NCI-H1417 treated with DMSO at 0.1 percent for 48 hours (cell line): ENCODE data around the gene CTNND2.

Experiments
- DNase-seq: peaks from one replicate; lab custom pipeline; 2025; lab: John Stamatoyannopoulos, UW

CTNND2 gene

DNA sequence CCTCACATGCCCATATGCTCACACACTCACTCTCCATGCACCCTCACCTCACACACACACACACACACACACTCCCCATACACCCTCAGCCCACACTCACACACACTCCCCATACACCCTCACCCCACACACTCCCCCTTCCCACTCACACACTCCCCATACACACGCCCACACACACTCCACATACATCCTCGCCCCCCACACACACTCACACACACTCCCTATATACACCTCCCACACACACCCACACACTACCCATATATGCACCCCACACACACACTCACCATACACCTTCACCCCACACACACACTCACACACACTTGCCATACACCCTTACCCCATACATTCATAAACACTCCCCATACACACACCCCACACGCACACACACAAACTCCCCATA, 592.5 kb downstream of the CTNND2 start:
- DNase-seq = no peak

DNA sequence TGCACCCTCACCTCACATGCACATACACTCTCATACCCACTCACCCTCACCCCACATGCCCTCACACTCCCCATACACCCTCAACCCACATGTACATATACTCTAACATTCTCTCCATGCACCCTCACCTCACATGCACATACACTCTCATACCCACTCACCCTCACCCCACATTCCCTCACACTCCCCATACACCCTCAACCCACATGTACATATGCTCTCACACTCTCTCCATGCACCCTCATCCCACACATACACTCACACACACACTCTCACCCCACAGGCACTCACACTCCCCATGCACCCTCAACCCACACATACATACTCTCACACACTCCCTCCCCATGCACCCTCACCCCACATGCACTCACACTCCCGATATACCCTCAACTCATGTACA, 593.0 kb downstream of the CTNND2 start:
- DNase-seq = no peak

DNA sequence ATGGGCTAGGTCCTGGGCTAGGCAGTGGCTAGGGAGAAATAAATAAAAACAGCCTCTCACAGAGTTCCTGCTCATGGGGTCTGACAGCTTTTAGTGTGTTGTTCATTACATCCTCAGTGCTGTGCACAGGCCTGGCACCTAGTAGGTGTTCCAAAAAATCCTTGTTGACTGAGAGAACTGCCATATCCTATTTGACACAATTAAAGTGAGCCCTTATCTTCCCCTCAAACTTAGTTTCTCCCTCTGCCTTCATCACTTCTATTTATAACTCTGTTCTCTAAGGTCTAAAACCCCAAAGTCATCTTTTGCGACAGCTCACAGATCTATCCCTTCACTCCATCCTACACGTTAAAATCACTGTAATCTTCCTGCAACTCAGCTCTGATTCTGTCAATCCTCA, 594.1 kb downstream of the CTNND2 start:
- no peak for DNase-seq

DNA sequence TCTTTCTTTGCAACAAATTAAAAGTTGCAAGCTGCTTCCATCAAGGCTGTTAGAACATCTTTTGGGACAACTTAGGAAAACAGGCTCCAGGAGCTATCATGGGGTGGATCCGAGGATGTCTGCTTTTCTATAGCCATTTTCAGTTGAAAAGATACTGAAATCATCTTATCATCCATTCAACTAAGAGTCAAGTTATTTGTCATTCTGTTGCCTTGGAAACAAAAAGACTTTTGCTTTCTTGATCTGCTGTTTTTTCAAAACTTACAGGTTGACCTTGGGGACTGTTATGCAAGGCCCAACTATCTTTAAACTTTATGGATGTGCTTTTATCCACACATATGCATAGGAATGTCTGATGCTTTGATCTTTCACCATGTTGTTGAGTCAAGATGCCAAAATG, 597.9 kb downstream of the CTNND2 start:
- no peak for DNase-seq

DNA sequence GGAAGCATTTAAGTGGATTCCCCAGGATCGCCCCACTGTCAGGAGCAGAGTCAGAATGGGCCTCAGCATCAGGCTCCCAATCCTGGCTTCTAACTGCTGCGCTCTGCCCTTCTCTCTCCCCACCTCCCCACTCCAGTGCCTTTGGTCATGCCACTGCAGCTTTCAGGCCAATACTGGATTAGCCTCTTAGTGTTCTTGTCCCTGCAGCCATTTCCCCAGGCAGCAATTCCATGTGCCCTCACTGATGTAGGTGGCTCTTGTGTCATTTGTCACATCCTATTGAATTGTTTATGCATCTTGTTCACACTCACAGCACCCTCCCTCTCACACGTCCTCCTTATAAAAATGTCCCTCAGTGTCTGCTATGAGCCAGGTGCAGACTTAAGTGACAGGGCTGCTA, 599.0 kb downstream of the CTNND2 start:
- no peak for DNase-seq

DNA sequence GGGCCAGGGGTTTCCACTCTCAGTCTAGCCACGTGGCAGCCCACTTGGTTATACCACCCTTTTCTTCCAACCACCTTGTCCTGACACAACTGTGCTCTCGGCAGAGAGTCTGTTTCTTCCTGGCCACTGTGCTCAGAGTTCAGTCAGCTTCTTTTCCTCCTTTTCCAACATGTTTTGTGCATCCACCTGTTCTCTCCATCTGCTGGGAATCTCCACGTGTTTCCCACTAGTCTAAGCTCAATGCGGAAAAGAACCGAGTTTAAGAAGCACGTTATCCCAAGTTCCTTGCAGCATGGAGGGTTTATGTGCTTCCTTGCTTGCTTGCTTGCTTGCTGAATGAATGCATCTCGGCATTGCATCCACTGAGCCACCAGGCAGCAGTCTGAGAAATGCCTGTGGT, 599.6 kb downstream of the CTNND2 start:
- no peak for DNase-seq

DNA sequence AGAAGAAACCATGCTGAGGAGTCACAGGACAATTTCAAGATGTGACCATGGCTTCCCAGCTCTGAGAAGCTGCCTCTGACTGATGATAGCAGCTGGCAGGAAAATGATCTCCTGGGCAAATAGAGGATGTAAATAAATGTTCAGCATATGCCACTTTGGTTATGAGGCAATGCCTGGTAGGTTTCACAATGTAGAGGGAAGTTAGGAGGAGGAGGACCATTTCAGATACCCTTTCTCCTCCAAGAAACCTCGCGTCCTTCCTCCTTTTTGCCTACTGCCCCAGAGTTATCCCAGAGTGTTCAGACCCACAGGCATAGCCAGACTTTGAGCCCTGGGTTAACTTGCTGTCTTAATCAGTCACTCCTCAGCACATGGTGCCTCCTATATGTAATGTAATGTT, 601.6 kb downstream of the CTNND2 start:
- no peak for DNase-seq

DNA sequence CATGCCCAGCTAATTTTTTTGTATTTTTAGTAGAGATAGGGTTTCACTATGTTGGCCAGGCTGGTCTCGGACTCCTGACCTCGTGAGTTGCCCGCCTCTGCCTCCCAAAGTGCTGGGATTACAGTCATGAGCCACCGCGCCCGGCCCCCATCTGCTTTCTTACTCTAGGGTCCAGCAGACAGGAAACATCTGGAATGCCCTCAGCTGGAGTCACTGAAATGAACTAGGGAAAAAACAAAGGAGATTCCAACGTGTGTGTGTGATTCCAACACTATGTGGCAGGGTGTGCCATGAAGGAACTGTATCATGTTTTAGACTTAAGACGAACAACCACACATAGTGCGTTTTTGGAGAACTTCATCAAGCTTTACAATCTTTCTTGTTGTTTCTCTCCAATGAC, 603.1 kb downstream of the CTNND2 start:
- DNase-seq = no peak

DNA sequence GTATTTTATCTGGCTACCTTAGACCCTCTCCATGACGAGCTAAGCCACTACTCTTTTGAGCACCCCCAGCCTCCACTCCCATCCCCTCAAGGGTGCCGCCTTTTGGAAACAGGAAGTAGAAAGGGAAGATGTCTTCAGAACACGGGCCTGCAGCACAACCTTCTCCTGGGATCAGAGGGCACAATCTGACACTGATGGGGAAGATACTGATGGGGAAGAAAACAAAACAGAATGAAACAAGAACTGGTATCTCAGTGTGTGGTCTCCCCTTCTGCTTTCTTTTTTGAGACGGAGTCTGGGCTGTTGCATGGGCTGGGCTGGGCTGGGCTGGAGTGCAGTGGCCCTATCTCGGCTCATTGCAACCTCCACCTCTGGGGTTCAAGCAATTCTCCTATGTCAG, 603.5 kb downstream of the CTNND2 start:
- DNase-seq = no peak

DNA sequence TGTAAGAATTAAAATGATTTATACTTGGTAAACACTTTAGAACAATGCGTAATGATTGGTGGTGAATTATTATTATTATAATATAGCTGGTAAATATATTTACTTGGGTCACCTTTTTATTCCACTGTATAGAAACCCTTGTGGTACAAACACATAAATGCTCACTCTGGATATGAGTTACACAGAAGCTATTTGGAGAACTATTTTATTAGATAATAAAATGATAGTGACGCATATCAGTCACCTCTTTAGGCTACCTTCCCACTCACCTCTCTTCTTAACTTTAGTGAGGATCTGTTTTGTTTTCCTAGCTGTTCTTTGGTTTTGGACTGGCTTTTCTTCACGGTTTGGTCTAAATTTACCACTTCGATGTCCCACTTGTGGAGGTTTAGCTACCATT, 605.4 kb downstream of the CTNND2 start:
- DNase-seq = no peak

DNA sequence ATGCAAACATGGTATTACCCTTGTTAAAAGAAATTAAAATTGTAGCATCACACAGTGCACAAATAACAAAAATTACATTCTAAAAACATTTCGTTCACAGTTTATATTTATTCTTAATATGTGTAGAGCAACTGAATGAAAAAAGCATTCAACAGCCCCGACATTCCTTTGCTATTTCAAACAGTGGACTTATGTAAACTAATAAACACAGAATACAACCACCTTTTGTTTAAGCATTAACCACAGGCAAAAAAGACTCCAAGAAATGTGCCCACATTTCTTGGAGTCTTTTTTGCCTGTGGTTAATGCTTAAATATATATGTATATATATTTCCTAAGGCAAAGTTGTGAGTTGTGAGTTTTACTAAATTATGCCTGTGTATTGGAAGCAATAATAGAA, 610.7 kb downstream of the CTNND2 start:
- DNase-seq = no peak

DNA sequence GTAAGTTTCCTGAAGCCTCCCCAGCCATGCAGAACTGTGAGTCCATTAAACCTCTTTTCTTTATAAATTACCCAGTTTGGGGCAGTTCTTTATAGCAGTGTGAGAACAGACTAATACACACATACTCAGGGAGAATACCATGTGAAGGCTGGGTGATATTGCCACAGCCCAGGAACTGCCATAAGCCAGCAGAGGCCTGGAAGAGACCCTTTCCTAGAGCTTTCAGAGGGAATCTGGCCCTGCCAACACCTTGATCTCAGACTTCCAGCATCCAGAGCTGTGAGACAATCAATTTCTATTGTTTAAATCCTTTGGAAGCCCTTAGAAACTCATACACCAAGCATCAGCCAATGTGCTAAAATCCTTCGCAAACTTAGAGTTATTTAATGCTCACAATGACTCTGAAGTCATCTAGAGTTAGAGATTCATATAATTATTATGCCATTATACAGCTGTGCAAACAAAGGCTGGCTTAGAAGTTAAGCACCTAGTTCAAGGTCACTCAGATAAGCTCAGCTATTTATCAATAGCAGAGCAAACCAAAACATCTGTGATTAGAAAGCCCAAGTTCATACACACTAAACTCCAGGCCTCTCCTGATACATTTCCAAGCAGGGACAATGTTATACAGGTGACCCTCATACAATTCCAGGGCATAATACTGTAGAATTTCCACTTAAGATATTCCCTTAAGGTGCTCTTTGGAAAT, 611.4 kb downstream of the CTNND2 start:
- no peak for DNase-seq

DNA sequence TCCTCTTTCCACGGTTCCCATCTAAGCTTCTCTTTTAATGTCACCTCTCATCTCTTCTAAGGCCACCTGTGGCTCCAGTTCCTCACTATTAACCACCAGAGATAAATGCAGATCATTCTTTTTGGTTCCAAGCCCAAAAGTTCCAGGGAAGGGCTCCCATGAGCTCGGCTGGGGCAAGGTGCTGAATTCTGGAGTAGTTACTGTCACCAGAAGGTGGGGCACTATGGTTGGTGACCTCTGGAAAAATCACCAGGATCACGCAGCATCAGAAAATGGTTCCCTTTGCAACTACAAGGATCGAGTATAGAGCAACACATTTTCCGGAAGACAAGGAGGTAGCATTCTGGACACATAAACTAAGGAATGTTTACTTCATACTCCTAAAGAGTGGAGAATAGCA, 614.5 kb downstream of the CTNND2 start:
- DNase-seq = no peak

DNA sequence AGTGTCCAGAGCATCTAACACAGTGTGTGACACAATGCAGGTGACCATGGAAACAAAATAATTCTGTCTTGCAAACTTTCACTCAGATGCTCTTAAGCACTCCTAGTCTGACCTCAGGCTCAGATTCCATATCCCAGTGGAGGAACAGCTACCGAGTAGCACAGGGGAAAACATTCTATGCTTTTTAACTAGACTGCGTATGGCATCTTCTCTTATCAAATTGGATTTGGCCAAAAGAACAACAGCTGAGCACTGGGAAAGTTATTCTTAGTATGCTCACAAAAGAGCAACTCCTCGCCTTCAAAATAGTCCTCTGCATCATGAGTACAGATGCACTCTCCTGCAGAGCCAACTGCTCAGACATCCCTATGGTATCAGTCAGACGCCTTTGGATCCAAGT, 615.0 kb downstream of the CTNND2 start:
- DNase-seq = no peak

DNA sequence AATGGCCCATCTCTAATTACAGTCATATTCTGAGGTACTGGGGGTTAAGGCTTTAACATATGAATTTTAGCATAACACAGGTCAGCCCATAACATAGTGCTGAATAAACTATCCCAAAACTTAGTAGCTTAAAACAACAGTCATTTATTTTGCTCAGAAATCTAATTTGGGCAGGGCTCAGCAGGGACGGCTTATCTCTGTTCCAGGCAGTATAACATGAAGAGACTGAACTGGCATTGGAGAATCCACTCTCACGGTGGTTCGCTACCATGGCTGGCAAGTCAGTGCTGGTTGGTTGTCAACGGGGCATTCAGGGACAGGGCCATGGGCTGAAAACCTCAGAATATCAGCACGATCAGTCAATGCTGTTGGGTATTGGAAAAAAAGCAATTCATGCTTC, 622.4 kb downstream of the CTNND2 start:
- no peak for DNase-seq

DNA sequence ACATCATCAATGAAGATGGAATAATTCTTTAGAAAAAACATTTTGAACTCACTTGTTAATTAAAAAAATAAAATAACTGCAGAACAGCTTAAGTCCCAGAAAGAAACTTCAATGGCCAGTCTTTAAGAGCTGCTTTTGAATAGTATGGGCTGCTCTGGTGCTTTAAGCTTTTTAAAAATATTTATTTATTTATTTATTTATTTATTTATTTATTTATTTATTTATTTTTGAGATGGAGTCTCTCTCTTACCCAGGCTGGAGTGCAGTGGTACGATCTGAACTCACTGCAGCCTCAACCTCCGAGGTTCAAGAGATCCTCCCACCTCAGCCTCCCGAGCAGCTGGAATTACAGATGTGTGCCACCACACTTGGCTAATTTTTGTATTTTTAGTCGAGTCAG, 626.9 kb downstream of the CTNND2 start:
- no peak for DNase-seq

DNA sequence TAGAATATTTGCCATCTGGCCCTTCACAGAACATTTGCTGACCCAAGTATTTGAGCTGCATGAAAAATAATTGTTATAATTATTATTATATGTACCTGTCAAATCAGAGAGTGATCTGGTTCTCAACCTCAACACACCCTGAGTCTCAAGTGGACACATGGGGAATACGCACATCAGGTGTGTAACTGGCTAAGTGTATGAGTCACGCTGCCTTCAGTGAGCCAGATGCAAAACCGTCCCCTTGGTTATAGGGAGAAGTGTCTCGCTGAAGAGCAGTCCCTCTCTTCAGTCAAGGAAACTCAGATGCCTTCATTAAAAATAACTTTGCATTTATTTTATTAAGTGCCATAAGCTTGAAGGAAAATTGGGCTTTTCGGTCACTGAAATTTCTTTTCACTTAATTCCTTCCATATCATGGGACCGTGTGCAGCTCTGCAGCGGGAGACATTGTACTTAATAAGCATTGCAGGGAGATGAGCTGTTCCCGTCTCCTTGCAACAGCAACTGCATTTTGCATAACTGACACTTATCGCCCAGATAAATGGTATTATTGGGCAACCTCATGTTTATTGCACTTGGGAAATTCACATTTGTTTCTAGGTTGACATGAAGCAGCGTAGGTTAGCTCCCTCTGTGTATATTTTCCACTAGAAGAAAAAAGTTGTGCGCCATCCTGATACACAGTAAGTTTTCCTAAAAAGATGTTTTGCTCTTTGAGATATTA, 630.9 kb downstream of the CTNND2 start:
- peak; percentile 17 for DNase-seq

DNA sequence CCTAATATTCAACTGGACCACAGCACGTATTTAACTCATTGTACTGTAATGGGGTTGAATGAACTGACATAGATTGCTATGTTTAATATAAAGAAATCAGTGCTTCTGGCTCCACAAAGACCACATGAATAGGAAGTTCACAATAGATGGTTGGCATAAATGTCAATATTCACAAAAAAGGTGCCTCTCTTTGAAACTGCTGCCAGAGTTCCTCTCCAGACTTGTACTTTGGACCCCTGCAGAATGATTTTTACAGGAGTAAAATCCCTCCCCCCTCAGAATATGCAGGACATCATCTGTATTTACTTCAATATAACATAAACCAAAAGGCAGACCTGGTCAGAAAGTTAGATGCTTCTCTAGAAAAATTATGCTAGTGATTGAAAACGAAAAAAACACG, 634.7 kb downstream of the CTNND2 start:
- no peak for DNase-seq

DNA sequence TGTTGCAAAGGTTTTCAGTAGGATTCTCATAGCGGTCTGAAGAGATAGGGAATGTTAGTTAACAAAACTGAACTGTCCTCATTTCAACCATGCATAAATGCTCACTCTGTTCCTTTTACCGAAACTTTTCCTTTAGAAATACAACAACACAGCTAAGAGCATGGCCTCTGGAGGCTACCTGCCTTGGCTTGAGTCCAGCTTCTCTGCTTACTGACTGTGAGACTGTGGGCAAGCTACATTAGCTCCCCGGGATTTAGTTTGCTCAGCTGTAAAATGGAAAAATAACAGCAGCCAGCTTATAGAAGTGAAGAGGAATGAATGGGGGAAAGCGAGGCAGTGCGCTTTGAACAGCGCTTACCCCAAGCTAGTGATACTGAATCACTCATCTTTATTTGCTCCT, 635.4 kb downstream of the CTNND2 start:
- no peak for DNase-seq

DNA sequence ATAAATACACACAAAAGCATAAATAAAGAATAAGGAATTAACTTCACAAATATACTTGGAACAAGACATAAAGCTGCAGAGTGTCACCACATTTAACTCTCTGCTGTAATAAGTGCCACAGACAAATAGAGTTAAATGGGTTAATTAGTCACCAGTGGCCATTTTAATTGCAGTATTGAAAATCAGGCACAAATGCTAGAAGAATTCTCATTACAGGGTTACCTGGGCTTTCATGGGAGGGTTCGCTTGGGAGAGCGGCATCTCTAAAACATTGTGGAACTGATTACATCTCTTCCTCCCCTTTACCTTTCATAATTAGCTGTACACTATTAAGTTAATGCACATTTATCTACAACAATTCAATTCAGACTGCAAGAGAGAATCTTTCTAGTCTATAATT, 637.9 kb downstream of the CTNND2 start:
- no peak for DNase-seq

DNA sequence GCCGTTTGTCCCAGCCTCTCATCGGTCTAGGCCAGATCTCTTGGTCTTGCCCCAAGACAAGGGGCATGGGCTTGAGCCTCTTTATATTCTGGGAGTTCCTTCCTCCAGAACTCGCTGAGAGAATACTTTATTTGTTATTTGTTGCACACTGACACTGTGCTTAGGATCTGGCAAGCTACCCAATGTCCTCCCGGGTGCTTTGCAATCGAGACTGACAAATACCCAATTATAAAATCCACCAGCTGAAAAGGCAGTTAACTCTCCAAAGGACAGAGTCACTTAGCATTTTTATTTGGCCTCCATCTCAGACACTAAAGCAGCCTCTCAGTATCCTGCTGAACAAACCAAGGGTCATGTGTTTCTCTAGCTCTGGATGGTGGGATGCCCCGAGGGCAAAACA, 643.0 kb downstream of the CTNND2 start:
- DNase-seq = no peak

DNA sequence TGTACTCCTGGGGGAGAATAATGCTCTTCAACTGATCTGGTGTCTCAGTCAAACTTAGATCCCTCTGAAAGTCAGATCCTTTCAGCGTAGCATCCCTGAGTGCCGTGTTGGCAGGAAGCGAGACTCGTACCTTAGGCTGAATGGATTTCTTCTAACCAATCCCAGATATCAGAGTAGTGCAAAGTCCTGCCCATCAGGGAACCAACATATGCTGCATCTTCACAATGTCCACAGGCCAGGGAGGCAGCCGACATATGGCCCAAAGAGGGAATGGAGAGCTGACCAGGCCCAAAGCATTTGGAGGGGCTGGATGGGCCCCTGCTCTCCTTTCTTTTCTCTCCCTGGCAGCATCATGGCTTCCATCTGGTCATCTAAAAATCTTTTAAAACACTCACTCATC, 646.2 kb downstream of the CTNND2 start:
- no peak for DNase-seq

DNA sequence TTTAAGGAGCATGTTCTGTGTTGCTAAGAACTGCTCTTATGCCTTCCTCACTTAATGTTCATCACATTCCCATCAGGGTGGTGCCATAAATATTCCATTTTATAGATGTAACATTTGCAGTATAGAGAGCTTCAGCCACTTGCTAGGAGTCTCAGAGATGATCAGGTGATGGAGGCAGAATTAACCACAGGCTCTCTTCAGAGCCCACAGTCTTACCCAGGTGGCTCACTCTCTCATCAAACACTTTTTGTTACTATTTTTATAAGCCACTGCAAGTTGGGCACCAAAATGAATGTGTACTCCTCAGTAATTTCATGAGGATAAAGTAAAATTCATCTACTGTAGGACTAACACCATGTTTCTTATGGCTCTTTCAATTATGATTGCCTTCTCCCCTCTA, 651.7 kb downstream of the CTNND2 start:
- DNase-seq = no peak

DNA sequence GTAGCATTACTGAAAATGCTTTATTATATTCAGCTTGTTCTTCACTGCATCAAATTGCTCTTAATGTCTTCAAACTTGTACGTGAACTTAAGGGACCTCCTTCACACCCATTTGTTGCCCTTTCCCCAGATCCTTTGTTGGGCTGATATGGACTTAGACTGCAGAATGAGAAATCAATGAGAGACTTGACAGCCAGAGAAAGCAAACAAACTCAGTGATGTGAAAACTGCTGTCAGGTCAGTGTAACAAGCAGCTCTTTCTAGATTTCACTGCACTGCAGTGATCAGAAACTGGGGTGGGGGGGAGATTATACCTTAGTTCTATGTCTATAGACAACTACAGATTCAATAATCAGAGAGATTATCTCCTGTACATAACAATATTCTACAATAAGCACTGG, 652.2 kb downstream of the CTNND2 start:
- no peak for DNase-seq
